ENCODE results near the gene ARHGEF19.
"Not testable (repeated sequence)": the region's sequence is repeated elsewhere in the genome, so short reads cannot be mapped to it uniquely, and the experiment has no call there.

The ARHGEF19 gene

GRCh38 chr1:16212251-16212961 lies at the start of gene ARHGEF19:
TSS of gene ARHGEF19 (minus strand) at chr1:16212652. CDS start at chr1:16209054, 3,598 bp downstream.
- no peak for DNase-seq (ENCODE audit: low read depth, low spot score)

- no peak for DNase-seq (ENCODE audit: low read depth, low spot score)
Measured at GRCh38 chr1:16262067-16262466, 49.6 kb upstream of the ARHGEF19 start.

GRCh38 chr1:16260814-16261213 lies 48.4 kb upstream of the ARHGEF19 start:
- no peak for DNase-seq (ENCODE audit: low read depth, low spot score)

- no peak for DNase-seq (ENCODE audit: low read depth, low spot score)
Measured at GRCh38 chr1:16258591-16259135, 46.2 kb upstream of the ARHGEF19 start.

- DNase-seq (ENCODE audit: low read depth, low spot score): no peak
Measured at GRCh38 chr1:16257968-16258367, 45.5 kb upstream of the ARHGEF19 start.

- not testable (repeated sequence) for DNase-seq (ENCODE audit: low read depth, low spot score)
Measured at GRCh38 chr1:16257556-16257955, 45.1 kb upstream of the ARHGEF19 start.

- DNase-seq (ENCODE audit: low read depth, low spot score): no peak
Measured at GRCh38 chr1:16256478-16256877, 44.0 kb upstream of the ARHGEF19 start.

GRCh38 chr1:16254263-16254928 lies 41.9 kb upstream of the ARHGEF19 start:
- DNase-seq (ENCODE audit: low read depth, low spot score): no peak

GRCh38 chr1:16253332-16253922 lies 41.0 kb upstream of the ARHGEF19 start:
- DNase-seq (ENCODE audit: low read depth, low spot score): no peak

- DNase-seq (ENCODE audit: low read depth, low spot score): no peak
Measured at GRCh38 chr1:16252912-16253311, 40.5 kb upstream of the ARHGEF19 start.

GRCh38 chr1:16251381-16251780 lies 38.9 kb upstream of the ARHGEF19 start:
- DNase-seq (ENCODE audit: low read depth, low spot score): no peak

GRCh38 chr1:16250524-16251251 lies 38.2 kb upstream of the ARHGEF19 start:
- no peak for DNase-seq (ENCODE audit: low read depth, low spot score)

GRCh38 chr1:16249596-16250241 lies 37.3 kb upstream of the ARHGEF19 start:
- DNase-seq (ENCODE audit: low read depth, low spot score): no peak

GRCh38 chr1:16248603-16249516 lies 36.4 kb upstream of the ARHGEF19 start:
- DNase-seq (ENCODE audit: low read depth, low spot score): peak; percentile 31

- DNase-seq (ENCODE audit: low read depth, low spot score): no peak
Measured at GRCh38 chr1:16248007-16248436, 35.6 kb upstream of the ARHGEF19 start.

- no peak for DNase-seq (ENCODE audit: low read depth, low spot score)
Measured at GRCh38 chr1:16247441-16247840, 35.0 kb upstream of the ARHGEF19 start.

GRCh38 chr1:16246961-16247360 lies 34.5 kb upstream of the ARHGEF19 start:
- DNase-seq (ENCODE audit: low read depth, low spot score): no peak

- DNase-seq (ENCODE audit: low read depth, low spot score): not testable (repeated sequence)
Measured at GRCh38 chr1:16246239-16246638, 33.8 kb upstream of the ARHGEF19 start.

GRCh38 chr1:16245476-16246196 lies 33.2 kb upstream of the ARHGEF19 start:
- DNase-seq (ENCODE audit: low read depth, low spot score): no peak
